ENCODE data around the gene TEX51.

DNA sequence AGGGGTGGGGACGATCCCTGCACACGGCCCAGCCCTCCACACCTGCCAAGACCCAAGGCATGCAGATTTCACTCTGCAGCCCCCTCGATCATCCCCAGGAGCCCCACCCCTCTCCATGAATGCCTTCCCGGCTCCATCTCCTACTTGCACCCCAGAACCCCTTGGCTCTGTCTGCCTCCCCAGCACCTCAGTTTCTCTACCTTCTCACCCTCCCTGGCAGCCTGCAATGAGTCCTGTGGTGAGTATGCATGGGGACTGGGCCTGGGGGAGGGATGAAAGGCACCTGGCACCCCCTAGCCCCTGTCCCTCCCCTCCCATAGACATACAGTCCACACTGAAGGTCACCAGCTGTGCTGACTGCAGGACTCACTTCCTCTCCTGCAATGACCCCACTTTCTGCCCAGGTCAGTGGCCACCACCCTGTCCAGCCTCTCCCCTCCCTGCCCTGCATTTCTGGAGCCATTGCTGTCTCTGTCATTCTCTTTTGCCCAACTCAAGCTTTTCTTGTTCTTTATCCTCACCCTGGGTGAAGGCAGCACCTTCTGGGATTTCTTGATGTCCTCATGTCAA lies 1.0 kb downstream of the TEX51 start:
- TF ChIP-seq, protein P1, sequence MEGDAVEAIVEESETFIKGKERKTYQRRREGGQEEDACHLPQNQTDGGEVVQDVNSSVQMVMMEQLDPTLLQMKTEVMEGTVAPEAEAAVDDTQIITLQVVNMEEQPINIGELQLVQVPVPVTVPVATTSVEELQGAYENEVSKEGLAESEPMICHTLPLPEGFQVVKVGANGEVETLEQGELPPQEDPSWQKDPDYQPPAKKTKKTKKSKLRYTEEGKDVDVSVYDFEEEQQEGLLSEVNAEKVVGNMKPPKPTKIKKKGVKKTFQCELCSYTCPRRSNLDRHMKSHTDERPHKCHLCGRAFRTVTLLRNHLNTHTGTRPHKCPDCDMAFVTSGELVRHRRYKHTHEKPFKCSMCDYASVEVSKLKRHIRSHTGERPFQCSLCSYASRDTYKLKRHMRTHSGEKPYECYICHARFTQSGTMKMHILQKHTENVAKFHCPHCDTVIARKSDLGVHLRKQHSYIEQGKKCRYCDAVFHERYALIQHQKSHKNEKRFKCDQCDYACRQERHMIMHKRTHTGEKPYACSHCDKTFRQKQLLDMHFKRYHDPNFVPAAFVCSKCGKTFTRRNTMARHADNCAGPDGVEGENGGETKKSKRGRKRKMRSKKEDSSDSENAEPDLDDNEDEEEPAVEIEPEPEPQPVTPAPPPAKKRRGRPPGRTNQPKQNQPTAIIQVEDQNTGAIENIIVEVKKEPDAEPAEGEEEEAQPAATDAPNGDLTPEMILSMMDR (IDR thresholded peaks at IDR 0.05; ENCODE audit: extremely low read depth in 1 of 2, insufficient read depth in 1 of 2, low read depth in 1 of 2, low read length in 2 of 2): no peak
- TF ChIP-seq, protein P2, sequence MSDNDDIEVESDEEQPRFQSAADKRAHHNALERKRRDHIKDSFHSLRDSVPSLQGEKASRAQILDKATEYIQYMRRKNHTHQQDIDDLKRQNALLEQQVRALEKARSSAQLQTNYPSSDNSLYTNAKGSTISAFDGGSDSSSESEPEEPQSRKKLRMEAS (IDR thresholded peaks at IDR 0.05; ENCODE audit: insufficient read depth, insufficient read length): no peak
- TF ChIP-seq POLR2A (IDR thresholded peaks at IDR 0.05; ENCODE audit: low read depth, low read length): no peak
- TF ChIP-seq EZH2 (IDR thresholded peaks at IDR 0.05; ENCODE audit: borderline replicate concordance, low read depth, low read length, severe bottlenecking): no peak
- TF ChIP-seq GATA2 (IDR thresholded peaks at IDR 0.05; ENCODE audit: insufficient read depth, insufficient read length, low read depth, low read length): no peak

All from endothelial cell of umbilical vein (primary cell).